ENCODE results near the gene TRIM31.

TRIM31 gene

GRCh38 chr6:30091577-30092381 lies 21.1 kb downstream of the TRIM31 start:
- H3K4me3 ChIP-seq (ENCODE audit: low read length) = no peak overlapping the region
- peak; percentile 26 for DNase-seq (ENCODE audit: low read depth)
- no peak for TF ChIP-seq CTCF (conservative IDR thresholded peaks at IDR 0.05; ENCODE audit: low read depth, low read length)

DNA sequence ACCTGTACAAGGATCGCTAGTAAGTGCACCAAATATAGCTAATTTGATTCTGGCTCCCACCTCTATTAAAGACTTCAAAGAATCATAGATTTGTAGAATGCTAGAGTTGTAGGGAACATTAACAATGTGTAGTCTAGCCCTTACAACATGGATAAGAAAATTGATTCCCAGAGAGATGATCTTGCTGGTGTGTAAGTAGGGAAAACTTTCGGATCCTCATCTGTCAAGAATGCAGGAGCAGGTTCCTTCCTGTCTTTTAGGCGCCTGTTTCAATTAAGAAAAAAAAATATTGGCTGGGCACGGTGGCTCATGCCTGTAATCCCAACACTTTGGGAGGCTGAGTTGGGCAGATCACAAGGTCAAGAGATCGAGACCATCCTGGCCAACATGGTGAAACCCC lies 25.0 kb downstream of the TRIM31 start:
- no peak for DNase-seq (ENCODE audit: low read depth)

DNA sequence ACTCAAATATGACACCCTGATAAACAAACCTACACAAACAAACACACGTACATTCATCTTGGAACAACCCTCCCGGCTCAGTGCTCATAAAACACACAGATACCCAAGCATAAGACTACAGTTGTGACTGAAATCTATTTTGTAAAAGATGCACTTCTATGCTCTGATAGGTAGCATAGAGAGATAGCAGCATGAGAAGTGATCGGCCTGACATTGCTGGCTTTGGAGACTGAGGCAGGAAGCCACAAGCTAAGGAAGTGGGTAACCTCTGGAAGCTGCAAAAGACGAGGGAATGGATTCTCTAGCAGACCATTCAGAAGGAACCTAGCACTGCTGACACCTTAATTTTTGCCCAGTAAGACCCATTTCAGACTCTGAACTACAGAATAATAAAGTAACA lies 35.7 kb downstream of the TRIM31 start:
- no peak for DNase-seq (ENCODE audit: low read depth)
- H3K4me3 ChIP-seq (ENCODE audit: low read length) = no peak overlapping the region
- no peak for TF ChIP-seq CTCF (conservative IDR thresholded peaks at IDR 0.05; ENCODE audit: low read depth, low read length)

More for the DNA sequence above, 25.0 kb downstream of the TRIM31 start:
- H3K4me3 ChIP-seq (ENCODE audit: low read length) = no peak overlapping the region
- TF ChIP-seq CTCF (conservative IDR thresholded peaks at IDR 0.05; ENCODE audit: low read depth, low read length) = no peak

- TF ChIP-seq CTCF (conservative IDR thresholded peaks at IDR 0.05; ENCODE audit: low read depth, low read length) = peak; percentile 57
- DNase-seq (ENCODE audit: low read depth) = no peak
- no peak overlapping the region for H3K4me3 ChIP-seq (ENCODE audit: low read length)
Measured at GRCh38 chr6:30075790-30076732, 36.8 kb downstream of the TRIM31 start.

- no peak for DNase-seq (ENCODE audit: low read depth)
- no peak for TF ChIP-seq CTCF (conservative IDR thresholded peaks at IDR 0.05; ENCODE audit: low read depth, low read length)
- H3K4me3 ChIP-seq (ENCODE audit: low read length) = no peak within 1 kb of the TSS
Measured at GRCh38 chr6:30075094-30075789, 37.6 kb downstream of the TRIM31 start, which contains the start of gene RNF39. TSS of gene RNF39 (minus strand) at chr6:30075769. CDS start at chr6:30075585, 184 bp downstream.

GRCh38 chr6:30074331-30075093 lies 38.4 kb downstream of the TRIM31 start:
- H3K4me3 ChIP-seq (ENCODE audit: low read length) = no peak overlapping the region
- TF ChIP-seq CTCF (conservative IDR thresholded peaks at IDR 0.05; ENCODE audit: low read depth, low read length) = no peak
- no peak for DNase-seq (ENCODE audit: low read depth)

Data from retinal pigment epithelial cell (primary cell).